AG09319 (cell line): ENCODE data around the gene EDN1.
"Not testable (repeated sequence)": the region's sequence is repeated elsewhere in the genome, so short reads cannot be mapped to it uniquely, and the experiment has no call there.

Experiments
- DNase-seq: peaks from one replicate; pipeline ENCODE4 v3.0.0-alpha.2; 2010; ENCODE audit warnings: low read depth; ENCODE audit errors: extremely low read depth
- TF ChIP-seq, protein P1 (sequence below): IDR thresholded peaks from 2 replicates; pipeline ENCODE4 v1.5.1; 2011; ENCODE audit warnings: low read depth, mild to moderate bottlenecking, inconsistent platforms, low read length, moderate library complexity

Gene EDN1

DNA sequence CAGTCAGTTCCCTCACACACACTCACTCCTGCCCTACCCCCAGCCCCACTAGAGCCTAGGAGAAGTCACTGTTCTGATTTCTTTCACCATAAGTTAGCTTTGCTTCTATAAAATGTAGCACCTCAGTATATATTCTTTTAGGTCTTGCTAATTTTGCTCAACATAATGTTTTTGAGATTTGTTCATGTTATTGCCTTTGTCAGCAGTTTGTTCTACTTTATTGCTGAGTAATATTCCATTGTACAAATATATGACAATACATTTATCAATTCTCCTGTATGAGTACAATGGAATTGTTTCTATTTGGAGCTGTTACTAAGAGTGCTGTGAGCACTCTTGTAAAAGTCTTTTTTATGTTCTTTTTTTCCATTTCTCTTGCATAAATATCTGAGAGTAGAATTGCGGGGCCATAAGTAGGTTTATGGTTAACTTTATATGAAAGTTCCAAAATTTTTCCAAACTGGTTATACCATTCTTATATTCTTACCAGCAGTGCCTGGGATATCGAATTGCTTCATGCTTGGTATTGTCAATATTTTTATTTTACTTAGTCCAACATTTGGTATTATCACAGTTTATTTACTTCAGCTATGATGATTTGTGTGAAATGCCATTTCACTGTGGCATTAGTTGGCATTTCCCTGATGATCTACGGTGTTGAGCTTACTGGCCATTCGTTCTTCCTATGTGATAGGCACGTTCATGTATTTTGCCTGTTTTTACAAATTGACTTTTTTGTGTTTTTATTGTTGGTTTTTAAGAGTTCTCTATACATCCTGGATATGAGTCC is 25.3 kb downstream of the EDN1 start:
- DNase-seq = no peak
- TF ChIP-seq, protein P1, sequence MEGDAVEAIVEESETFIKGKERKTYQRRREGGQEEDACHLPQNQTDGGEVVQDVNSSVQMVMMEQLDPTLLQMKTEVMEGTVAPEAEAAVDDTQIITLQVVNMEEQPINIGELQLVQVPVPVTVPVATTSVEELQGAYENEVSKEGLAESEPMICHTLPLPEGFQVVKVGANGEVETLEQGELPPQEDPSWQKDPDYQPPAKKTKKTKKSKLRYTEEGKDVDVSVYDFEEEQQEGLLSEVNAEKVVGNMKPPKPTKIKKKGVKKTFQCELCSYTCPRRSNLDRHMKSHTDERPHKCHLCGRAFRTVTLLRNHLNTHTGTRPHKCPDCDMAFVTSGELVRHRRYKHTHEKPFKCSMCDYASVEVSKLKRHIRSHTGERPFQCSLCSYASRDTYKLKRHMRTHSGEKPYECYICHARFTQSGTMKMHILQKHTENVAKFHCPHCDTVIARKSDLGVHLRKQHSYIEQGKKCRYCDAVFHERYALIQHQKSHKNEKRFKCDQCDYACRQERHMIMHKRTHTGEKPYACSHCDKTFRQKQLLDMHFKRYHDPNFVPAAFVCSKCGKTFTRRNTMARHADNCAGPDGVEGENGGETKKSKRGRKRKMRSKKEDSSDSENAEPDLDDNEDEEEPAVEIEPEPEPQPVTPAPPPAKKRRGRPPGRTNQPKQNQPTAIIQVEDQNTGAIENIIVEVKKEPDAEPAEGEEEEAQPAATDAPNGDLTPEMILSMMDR = no peak

DNA sequence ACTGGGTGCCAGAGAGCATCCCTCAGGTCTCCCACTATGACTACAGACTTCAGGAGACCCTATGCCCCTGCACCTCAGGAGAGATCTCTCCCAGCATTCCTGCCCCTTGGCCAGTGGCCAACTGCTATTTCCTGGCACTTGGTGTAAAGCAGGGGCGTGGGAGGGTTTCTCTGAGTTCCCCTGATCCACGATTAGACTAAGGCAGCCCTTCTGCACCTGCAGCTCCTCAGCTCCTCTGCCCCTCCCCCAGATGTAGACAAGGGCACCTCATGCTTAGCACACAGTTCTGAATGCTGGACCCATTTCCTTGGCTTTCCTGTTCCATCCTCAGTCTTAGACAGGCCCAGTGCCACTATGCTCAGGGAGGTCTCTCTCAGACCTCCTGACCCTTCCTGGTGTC is 28.6 kb downstream of the EDN1 start:
- DNase-seq = no peak
- TF ChIP-seq, protein P1 = no peak

DNA sequence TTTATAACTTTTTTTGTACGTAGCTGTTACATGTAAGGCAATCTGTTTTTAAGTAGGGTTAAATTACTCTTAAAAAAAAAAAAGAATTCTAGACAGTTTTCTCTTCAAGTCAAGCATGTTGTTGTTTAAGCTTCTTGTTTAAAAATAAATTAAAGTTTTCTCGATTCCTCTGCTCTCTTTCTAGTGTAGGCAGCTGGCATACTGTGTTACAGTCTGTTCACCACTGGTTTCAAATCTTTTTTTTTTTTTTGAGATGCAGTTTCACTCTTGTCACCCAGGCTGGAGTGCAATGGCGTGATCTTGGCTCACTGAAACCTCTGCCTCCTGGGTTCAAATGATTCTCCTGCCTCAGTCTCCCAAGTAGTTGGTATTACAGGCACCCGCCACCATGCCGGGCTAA is 29.9 kb downstream of the EDN1 start:
- not testable (repeated sequence) for DNase-seq

DNA sequence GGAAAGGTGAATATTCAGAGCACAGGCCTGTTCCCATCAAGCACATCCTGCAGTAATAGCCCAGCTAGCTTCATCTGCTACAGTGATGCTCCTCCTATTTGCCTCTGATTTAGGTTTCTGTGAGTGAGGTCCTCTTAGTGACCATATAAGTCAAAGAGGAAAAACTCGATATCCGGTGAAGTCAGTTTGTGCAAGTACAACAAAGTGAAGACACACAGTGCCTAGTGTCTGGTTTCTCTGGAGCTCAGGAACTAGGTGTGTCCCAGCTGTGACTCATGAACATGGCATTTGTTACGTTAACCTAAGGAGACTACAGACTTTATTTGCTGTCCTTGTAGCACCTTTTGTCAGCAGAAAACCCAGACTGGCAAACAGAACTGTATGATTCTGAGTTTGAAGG is 33.9 kb downstream of the EDN1 start:
- TF ChIP-seq, protein P1 = no peak
- DNase-seq = no peak

DNA sequence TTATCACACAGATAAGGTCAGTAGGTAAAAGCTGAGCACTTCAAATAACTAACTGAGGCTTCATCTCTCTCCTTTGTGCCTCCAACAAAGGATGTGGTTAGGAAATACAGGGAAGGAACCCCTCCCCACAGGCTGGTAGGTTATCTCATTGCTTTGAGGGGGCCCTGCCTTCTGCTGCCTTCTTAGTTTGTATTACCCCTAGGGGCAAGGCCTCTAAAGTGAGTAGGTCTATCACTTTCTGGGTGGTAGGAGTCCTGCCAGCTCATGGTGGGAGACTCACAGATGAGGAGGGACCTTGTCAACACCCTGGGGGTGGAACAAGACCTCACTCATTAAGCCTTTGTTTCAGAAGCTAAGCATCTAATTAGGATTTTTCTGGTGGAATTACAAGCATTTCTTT is 34.6 kb downstream of the EDN1 start:
- DNase-seq = no peak
- TF ChIP-seq, protein P1 = no peak

DNA sequence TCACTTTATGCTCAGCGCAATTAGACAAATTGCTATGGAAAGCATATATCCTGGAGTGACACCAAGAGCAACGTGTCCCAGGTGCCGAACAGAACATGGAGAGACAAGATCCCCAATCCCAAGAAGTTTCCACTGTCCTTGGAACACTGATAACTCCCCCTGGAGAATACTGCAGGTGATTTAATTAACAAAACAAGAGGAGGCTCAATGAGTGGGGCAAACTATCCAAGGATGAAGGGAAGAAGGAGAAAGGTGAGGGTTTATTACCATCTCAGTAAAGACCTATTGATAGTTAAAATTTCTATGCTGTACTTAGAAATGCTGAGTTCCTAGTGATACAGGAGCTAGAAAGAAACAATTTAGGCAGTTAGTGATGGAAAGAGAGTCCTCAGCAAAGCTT is 35.7 kb downstream of the EDN1 start:
- no peak for DNase-seq
- TF ChIP-seq, protein P1 = no peak

DNA sequence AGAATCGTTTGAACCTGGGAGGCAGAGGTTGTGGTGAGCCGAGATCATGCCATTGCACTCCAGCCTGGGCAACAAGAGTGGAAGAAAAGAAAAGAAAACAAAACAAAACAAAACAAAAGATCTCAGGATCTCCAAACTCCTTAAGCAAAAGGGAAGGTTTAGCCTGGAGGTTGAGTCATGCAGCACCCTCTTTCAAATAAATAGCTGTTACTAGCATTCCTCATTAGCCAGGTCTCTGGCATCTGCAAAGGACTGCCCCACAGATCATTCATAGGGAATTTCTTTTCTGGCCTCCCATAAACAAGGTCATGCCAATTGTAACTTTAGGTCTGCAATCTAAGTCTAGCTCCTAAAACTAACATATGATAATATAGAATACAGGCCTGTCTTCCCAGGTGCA is 37.2 kb downstream of the EDN1 start:
- DNase-seq = no peak
- TF ChIP-seq, protein P1 = no peak

DNA sequence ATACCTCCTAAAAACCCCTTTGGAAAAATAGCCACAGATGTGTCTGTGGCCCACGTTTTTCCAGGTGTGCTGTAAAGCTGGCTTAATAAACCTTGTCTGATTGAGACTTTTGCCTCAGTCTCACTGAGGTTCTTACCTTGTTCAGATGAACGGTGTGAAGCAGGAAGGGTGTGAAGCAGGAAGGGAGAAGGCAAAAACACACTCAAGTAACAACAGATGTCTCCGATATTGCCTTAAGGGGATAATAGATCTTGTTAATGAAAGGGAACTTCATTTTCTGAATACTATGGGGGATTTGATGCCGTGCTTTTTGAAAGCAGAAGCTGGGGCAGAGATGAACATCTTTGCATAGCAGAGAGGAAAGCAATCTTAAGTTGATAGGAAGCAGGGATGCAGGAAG is 37.8 kb downstream of the EDN1 start:
- TF ChIP-seq, protein P1 = no peak
- no peak for DNase-seq
